ENCODE results near the gene MRPS15. TPM values are rescaled to one million over a fixed set of nuclear protein-coding genes. Genes with fewer than 3 reads are reported as not detected.

MRPS15 gene
- total RNA-seq, 1 experiment from 2014 or later = 101 TPM

DNA sequence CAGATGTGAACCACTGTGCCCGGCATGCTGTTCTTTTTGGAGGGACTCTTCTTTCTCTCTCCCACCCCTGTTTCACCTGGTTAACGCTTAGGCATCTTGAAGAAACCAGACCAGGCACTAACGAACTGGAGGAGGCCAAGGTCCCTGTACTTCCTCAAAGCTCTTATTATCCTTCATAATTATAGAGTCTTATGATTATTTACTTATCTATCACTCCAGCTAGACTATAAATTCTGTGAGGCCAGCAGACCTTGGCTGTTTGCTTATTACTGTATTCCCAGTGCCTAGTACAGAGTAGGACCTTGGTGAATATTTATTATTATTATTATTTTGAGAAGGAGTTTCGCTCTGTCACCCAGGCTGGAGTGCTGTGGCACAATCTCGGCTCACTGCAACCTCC lies 12.8 kb upstream of the MRPS15 start:
- Mint-ChIP-seq H3K36me3 (ENCODE audit: insufficient read depth, unreplicated experiment) (no peaks in the 10 kb centered on the region), H3K4me1 (ENCODE audit: insufficient read depth, unreplicated experiment) (peaks cover 2% of the 10 kb centered on the region), H3K9me3 (ENCODE audit: unreplicated experiment) (no peaks in the 10 kb centered on the region), H3K4me3 (ENCODE audit: unreplicated experiment) (no peak overlapping the region), H3K27ac (ENCODE audit: low read depth, unreplicated experiment) (no peak overlapping the region), H3K27me3 (ENCODE audit: insufficient read depth, unreplicated experiment) (peaks cover 8% of the 10 kb centered on the region)
- BruUV-seq (replicated peaks) = no TSS peak
- POLR2A ChIA-PET = interaction anchor here (2.0 kb wide), 1 partner anchor 12 kb away, joined by 6 read pairs; the partner anchor contains the start of gene MRPS15
- DNase-seq (ENCODE audit: unreplicated experiment) = no peak
- TF ChIP-seq CTCF (IDR thresholded peaks at IDR 0.05; ENCODE audit: unreplicated experiment) = no peak
- CTCF ChIA-PET = interaction anchor here (0.7 kb wide), 1 partner anchor 714 kb away, joined by 5 read pairs; no protein-coding TSS in a partner anchor
- intact Hi-C loops (cut with micrococcal nuclease) = no loop called here

DNA sequence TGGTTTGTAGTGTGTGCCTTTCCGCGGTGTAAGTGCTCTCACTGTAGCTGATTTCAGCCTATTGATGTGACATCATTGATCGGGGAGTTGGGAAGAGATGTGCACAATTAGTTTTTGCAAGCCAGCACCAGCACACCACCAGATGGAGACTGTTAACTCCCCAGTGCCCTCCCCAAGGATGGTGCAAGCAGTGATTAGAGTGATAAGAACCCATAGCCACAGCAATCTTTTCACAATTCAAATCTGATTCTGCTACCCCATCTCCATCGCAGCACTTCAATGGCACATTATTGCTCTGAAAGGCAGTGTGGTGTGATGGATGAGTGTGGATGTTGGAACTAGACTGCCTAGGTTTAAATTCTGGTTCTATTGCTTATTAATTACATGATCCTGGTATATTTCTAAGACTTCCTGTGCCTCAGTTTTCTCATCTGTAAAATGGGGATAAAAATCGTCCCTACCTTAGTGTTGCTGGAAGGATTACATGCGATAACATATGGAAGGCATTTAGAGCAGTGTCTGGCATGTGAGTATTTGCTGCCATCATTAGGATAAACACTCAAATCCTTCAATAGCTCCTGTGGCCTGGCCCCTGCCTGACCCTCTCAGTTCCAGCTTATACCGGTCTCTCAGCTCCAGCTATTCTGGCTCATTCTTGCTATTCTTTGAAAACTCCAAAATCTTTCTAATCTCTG lies 11.9 kb upstream of the MRPS15 start:
- ChIA-PET CTCF (interaction anchor here (0.6 to 0.7 kb wide), 2 partner anchors 152 to 713 kb away, joined by 3 to 5 read pairs; no protein-coding TSS in a partner anchor), POLR2A (interaction anchor here (2.0 kb wide), 1 partner anchor 11 kb away, joined by 6 read pairs; the partner anchor contains the start of gene MRPS15)
- no peak for TF ChIP-seq CTCF (IDR thresholded peaks at IDR 0.05; ENCODE audit: unreplicated experiment)
- no peaks in the 10 kb centered on the region for H3K4me1 Mint-ChIP-seq (ENCODE audit: insufficient read depth, unreplicated experiment)
- BruUV-seq (replicated peaks) = no TSS peak
- H3K27me3 Mint-ChIP-seq (ENCODE audit: insufficient read depth, unreplicated experiment) = peaks cover 8% of the 10 kb centered on the region
- intact Hi-C loops (cut with micrococcal nuclease) = no loop called here
- no peak for DNase-seq (ENCODE audit: unreplicated experiment)
- H3K4me3 Mint-ChIP-seq (ENCODE audit: unreplicated experiment) = no peak overlapping the region
- H3K9me3 Mint-ChIP-seq (ENCODE audit: unreplicated experiment) = no peaks in the 10 kb centered on the region
- no peaks in the 10 kb centered on the region for H3K36me3 Mint-ChIP-seq (ENCODE audit: insufficient read depth, unreplicated experiment)
- H3K27ac Mint-ChIP-seq (ENCODE audit: low read depth, unreplicated experiment) = no peak overlapping the region

- no peak for DNase-seq (ENCODE audit: unreplicated experiment)
- BruUV-seq (replicated peaks) = no TSS peak
- no peak overlapping the region for H3K27ac Mint-ChIP-seq (ENCODE audit: low read depth, unreplicated experiment)
- no peaks in the 10 kb centered on the region for H3K4me1 Mint-ChIP-seq (ENCODE audit: insufficient read depth, unreplicated experiment)
- no peak overlapping the region for H3K4me3 Mint-ChIP-seq (ENCODE audit: unreplicated experiment)
- no peak for TF ChIP-seq CTCF (IDR thresholded peaks at IDR 0.05; ENCODE audit: unreplicated experiment)
- CTCF ChIA-PET = no interaction called here
- no peaks in the 10 kb centered on the region for H3K36me3 Mint-ChIP-seq (ENCODE audit: insufficient read depth, unreplicated experiment)
- H3K9me3 Mint-ChIP-seq (ENCODE audit: unreplicated experiment) = no peaks in the 10 kb centered on the region
- intact Hi-C loops (cut with micrococcal nuclease) = no loop called here
- H3K27me3 Mint-ChIP-seq (ENCODE audit: insufficient read depth, unreplicated experiment) = peaks cover 8% of the 10 kb centered on the region
- POLR2A ChIA-PET = interaction anchor here (2.0 kb wide), 1 partner anchor 11 kb away, joined by 6 read pairs; the partner anchor contains the start of gene MRPS15
Observed at GRCh38 chr1:36475341-36475740, 11.2 kb upstream of the MRPS15 start.

DNA sequence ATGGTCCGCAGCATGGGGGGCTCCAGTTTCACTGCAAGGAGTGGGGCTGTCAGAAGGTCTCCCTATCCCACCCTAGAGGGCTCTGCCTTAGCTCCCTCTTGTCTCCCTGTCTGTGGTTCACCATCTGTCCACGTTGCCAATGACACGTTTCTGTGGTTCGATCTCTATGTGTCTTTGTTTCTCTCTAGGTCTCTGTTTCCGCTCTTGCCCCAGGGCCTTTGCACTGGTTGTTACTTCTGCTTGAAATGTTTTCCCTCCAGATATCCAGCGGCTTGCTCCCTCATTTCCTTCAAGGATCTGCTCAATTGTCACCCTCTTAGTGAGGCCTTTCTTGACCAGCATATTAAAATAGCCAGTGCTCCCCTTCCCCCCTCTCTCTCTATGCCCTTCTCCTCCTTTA lies 8.5 kb upstream of the MRPS15 start:
- BruUV-seq (replicated peaks) = no TSS peak
- intact Hi-C loops (cut with micrococcal nuclease) = no loop called here
- TF ChIP-seq CTCF (IDR thresholded peaks at IDR 0.05; ENCODE audit: unreplicated experiment) = no peak
- H3K4me3 Mint-ChIP-seq (ENCODE audit: unreplicated experiment) = no peak overlapping the region
- H3K36me3 Mint-ChIP-seq (ENCODE audit: insufficient read depth, unreplicated experiment) = no peaks in the 10 kb centered on the region
- ChIA-PET CTCF (interaction anchor here (1.4 kb wide), 1 partner anchor 8 kb away, joined by 3 read pairs; no protein-coding TSS in a partner anchor), POLR2A (interaction anchor here (0.5 kb wide), 1 partner anchor 75 kb away, joined by 3 read pairs; the partner anchor contains the start of gene LSM10)
- DNase-seq (ENCODE audit: unreplicated experiment) = no peak
- no peaks in the 10 kb centered on the region for H3K27me3 Mint-ChIP-seq (ENCODE audit: insufficient read depth, unreplicated experiment)
- no peaks in the 10 kb centered on the region for H3K9me3 Mint-ChIP-seq (ENCODE audit: unreplicated experiment)
- H3K4me1 Mint-ChIP-seq (ENCODE audit: insufficient read depth, unreplicated experiment) = no peaks in the 10 kb centered on the region
- H3K27ac Mint-ChIP-seq (ENCODE audit: low read depth, unreplicated experiment) = no peak overlapping the region

Data from MCF 10A (cell line).